IPS-15b (cell line): ENCODE results near the gene MAML2.

ENCODE experiments used
- H3K27me3 ChIP-seq: one replicate; pipeline ENCODE4 v1.6.1; 2013; ENCODE audit warnings: low read length; ENCODE audit not compliant: control insufficient read depth, insufficient read depth
- H3K36me3 ChIP-seq: one replicate; pipeline ENCODE4 v1.6.1; 2013; ENCODE audit warnings: low read length; ENCODE audit not compliant: control insufficient read depth, insufficient read depth
- H3K4me1 ChIP-seq: one replicate; pipeline ENCODE4 v1.6.1; 2013; ENCODE audit warnings: mild to moderate bottlenecking, low read length; ENCODE audit not compliant: control insufficient read depth, insufficient read depth
- H3K4me3 ChIP-seq: one replicate; pipeline ENCODE4 v1.5.1; 2013; ENCODE audit warnings: low read depth, low read length
- H3K9ac ChIP-seq: one replicate; pipeline ENCODE4 v1.6.1; 2013; ENCODE audit warnings: low read depth, mild to moderate bottlenecking, low read length
- H3K9me3 ChIP-seq: one replicate; pipeline ENCODE4 v1.6.1; 2013; ENCODE audit warnings: mild to moderate bottlenecking, low read length; ENCODE audit not compliant: control insufficient read depth, insufficient read depth

Gene MAML2

GRCh38 chr11:96103102-96103501 is 239.9 kb downstream of the MAML2 start:
- H3K27me3 ChIP-seq = no peaks in the 10 kb centered on the region
- H3K4me1 ChIP-seq = peaks cover 8% of the 10 kb centered on the region
- no peak overlapping the region for H3K4me3 ChIP-seq
- H3K36me3 ChIP-seq = no peaks in the 10 kb centered on the region
- H3K9me3 ChIP-seq = no peaks in the 10 kb centered on the region
- H3K9ac ChIP-seq = no peak overlapping the region

- H3K4me3 ChIP-seq = no peak overlapping the region
- H3K9ac ChIP-seq = no peak overlapping the region
- H3K4me1 ChIP-seq = peaks cover 8% of the 10 kb centered on the region
- H3K27me3 ChIP-seq = no peaks in the 10 kb centered on the region
- H3K9me3 ChIP-seq = no peaks in the 10 kb centered on the region
- no peaks in the 10 kb centered on the region for H3K36me3 ChIP-seq
Measured at GRCh38 chr11:96102664-96103078, 240.3 kb downstream of the MAML2 start.

GRCh38 chr11:96101146-96101545 is 241.8 kb downstream of the MAML2 start:
- Histone ChIP-seq H3K27me3 (no peaks in the 10 kb centered on the region), H3K4me1 (peaks cover 8% of the 10 kb centered on the region), H3K4me3 (no peak overlapping the region), H3K9ac (no peak overlapping the region), H3K36me3 (no peaks in the 10 kb centered on the region), H3K9me3 (no peaks in the 10 kb centered on the region)

- Histone ChIP-seq H3K9ac (no peak overlapping the region), H3K9me3 (no peaks in the 10 kb centered on the region), H3K36me3 (no peaks in the 10 kb centered on the region), H3K4me3 (no peak overlapping the region), H3K4me1 (peaks cover 5% of the 10 kb centered on the region), H3K27me3 (no peaks in the 10 kb centered on the region)
Measured at GRCh38 chr11:96098511-96099241, 244.3 kb downstream of the MAML2 start.

DNA sequence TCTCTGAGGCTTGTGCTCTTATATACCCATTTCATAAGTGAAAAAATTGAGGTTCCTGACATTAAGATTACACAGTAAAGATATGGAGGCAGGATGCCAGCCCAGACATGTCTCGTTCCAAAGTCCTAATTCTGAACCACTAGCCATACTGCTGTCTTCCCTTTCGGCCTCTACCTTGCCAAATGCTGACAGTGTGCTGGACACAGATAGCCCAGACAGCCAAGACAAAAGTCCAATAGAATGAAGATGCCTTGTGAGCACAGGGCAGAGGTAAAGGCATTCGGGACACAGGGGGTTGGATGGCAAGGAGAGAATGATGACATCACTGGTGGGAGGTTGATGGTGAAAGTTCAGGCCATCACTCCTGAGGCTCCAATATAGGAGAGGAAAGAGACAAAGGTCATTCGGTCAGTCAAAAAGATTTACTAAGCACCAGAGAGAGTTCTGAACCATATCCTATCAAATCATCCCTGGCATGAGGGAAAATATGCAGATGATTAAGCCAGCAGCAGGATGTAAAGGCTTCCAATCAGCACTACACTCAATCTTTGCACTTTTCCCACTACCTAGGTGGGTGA is 245.1 kb downstream of the MAML2 start:
- Histone ChIP-seq H3K27me3 (no peaks in the 10 kb centered on the region), H3K4me1 (peaks cover 5% of the 10 kb centered on the region), H3K4me3 (no peak overlapping the region), H3K36me3 (no peaks in the 10 kb centered on the region), H3K9ac (no peak overlapping the region), H3K9me3 (no peaks in the 10 kb centered on the region)

GRCh38 chr11:96096360-96096759 is 246.6 kb downstream of the MAML2 start:
- H3K4me1 ChIP-seq = peaks cover 5% of the 10 kb centered on the region
- H3K36me3 ChIP-seq = no peaks in the 10 kb centered on the region
- H3K4me3 ChIP-seq = no peak overlapping the region
- no peaks in the 10 kb centered on the region for H3K27me3 ChIP-seq
- H3K9me3 ChIP-seq = no peaks in the 10 kb centered on the region
- H3K9ac ChIP-seq = no peak overlapping the region

DNA sequence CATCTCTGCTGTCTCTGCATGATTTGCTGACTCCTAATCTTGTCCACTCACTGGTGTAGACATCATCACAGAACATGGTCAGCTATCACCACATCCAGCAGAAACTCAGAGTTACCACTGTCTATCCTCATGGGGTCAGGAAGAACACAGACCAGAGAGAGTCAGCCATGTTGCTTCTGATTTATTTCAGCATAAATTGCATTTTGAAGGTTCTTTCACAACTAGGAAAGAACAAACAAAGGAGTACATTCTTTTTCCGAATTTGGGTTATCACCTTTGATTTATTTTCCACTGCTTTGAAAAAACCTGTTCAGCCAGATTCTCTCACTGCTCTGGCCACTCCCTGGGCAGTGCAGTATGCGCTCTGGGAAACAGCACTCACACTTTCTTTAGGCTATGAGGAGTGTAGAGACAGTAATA is 247.1 kb downstream of the MAML2 start:
- Histone ChIP-seq H3K36me3 (no peaks in the 10 kb centered on the region), H3K9ac (no peak overlapping the region), H3K27me3 (no peaks in the 10 kb centered on the region), H3K9me3 (no peaks in the 10 kb centered on the region), H3K4me1 (peaks cover 5% of the 10 kb centered on the region), H3K4me3 (no peak overlapping the region)

GRCh38 chr11:96094156-96094555 is 248.8 kb downstream of the MAML2 start:
- H3K36me3 ChIP-seq = no peaks in the 10 kb centered on the region
- H3K4me1 ChIP-seq = peaks cover 5% of the 10 kb centered on the region
- H3K27me3 ChIP-seq = no peaks in the 10 kb centered on the region
- H3K9me3 ChIP-seq = no peaks in the 10 kb centered on the region
- H3K9ac ChIP-seq = no peak overlapping the region
- H3K4me3 ChIP-seq = no peak overlapping the region

- no peaks in the 10 kb centered on the region for H3K27me3 ChIP-seq
- H3K9me3 ChIP-seq = no peaks in the 10 kb centered on the region
- H3K9ac ChIP-seq = no peak overlapping the region
- no peaks in the 10 kb centered on the region for H3K36me3 ChIP-seq
- no peaks in the 10 kb centered on the region for H3K4me1 ChIP-seq
- no peak overlapping the region for H3K4me3 ChIP-seq
Measured at GRCh38 chr11:96092511-96092910, 250.5 kb downstream of the MAML2 start.

GRCh38 chr11:96091476-96091875 is 251.5 kb downstream of the MAML2 start:
- Histone ChIP-seq H3K4me1 (no peaks in the 10 kb centered on the region), H3K9me3 (no peaks in the 10 kb centered on the region), H3K9ac (no peak overlapping the region), H3K4me3 (no peak overlapping the region), H3K36me3 (no peaks in the 10 kb centered on the region), H3K27me3 (no peaks in the 10 kb centered on the region)

DNA sequence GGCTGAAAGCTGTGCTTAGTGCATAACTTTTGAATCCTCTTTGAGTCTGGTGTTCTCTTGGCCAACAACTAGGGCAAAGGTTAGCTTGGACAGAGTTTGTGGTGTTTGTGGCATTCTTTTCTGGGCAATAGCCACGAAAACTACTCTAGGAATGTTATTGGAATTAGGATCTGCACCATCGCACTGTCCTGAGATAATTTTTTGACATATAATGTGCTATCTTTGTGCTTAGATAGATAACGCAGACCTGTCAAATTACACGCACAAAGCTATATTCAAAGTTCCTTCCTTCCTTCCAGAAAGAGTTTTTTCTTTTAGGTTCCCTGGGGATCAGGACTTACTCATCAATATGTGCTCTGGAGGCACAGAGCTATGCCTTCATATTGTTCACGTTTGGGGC is 252.3 kb downstream of the MAML2 start:
- no peaks in the 10 kb centered on the region for H3K27me3 ChIP-seq
- no peak overlapping the region for H3K9ac ChIP-seq
- no peaks in the 10 kb centered on the region for H3K36me3 ChIP-seq
- H3K9me3 ChIP-seq = no peaks in the 10 kb centered on the region
- H3K4me3 ChIP-seq = no peak overlapping the region
- no peaks in the 10 kb centered on the region for H3K4me1 ChIP-seq

DNA sequence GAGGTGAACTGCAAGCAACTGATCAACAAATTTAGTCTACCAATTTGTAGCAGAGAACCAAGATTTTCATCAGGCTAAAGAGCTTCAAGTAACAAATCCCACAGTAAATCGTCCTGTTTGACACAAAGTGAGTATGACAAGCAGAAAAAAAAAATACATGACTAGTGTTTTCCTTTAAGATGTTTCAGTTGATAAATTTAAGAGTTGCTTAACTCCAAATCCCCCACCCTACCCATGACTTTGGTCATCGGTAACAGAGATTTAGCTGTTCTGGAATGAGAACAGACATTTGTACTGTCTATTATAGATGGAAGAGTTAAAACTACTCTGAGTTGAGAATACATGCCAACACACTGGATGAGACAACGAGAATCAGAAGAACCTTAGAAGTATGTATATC is 254.1 kb downstream of the MAML2 start:
- H3K27me3 ChIP-seq = no peaks in the 10 kb centered on the region
- H3K4me1 ChIP-seq = peaks cover 3% of the 10 kb centered on the region
- H3K36me3 ChIP-seq = no peaks in the 10 kb centered on the region
- H3K9ac ChIP-seq = no peak overlapping the region
- H3K4me3 ChIP-seq = no peak overlapping the region
- H3K9me3 ChIP-seq = no peaks in the 10 kb centered on the region
